HG03460 (cell line): ENCODE results near the gene UGT1A8.
"Not testable (repeated sequence)": the region's sequence is repeated elsewhere in the genome, so short reads cannot be mapped to it uniquely, and the experiment has no call there.

Experiments
- ATAC-seq: cut with Tn5 transposase; IDR thresholded peaks from one replicate; pipeline ENCODE4 v1.9.1; 2021; ENCODE audit not compliant: unreplicated experiment

UGT1A8 gene

GRCh38 chr2:233617476-233617875 is at the start of gene UGT1A8:
TSS of gene UGT1A8 (plus strand) at chr2:233617633. CDS start at chr2:233617708, 75 bp downstream.
- ATAC-seq: not testable (repeated sequence)

- ATAC-seq: no peak
Observed at GRCh38 chr2:233571001-233571400, 46.4 kb upstream of the UGT1A8 start.

- ATAC-seq: no peak
Observed at GRCh38 chr2:233571462-233571861, 46.0 kb upstream of the UGT1A8 start.

GRCh38 chr2:233572468-233572867 is 45.0 kb upstream of the UGT1A8 start:
- no peak for ATAC-seq

- not testable (repeated sequence) for ATAC-seq
Observed at GRCh38 chr2:233577341-233577740, 40.1 kb upstream of the UGT1A8 start.

- not testable (repeated sequence) for ATAC-seq
Observed at GRCh38 chr2:233583217-233583965, 34.0 kb upstream of the UGT1A8 start.

GRCh38 chr2:233584210-233584609 is 33.2 kb upstream of the UGT1A8 start:
- ATAC-seq: no peak

- ATAC-seq: no peak
Observed at GRCh38 chr2:233588400-233588799, 29.0 kb upstream of the UGT1A8 start.

GRCh38 chr2:233592706-233593105 is 24.7 kb upstream of the UGT1A8 start:
- ATAC-seq: not testable (repeated sequence)

GRCh38 chr2:233593201-233593600 is 24.2 kb upstream of the UGT1A8 start:
- ATAC-seq: no peak

- no peak for ATAC-seq
Observed at GRCh38 chr2:233597522-233597921, 19.9 kb upstream of the UGT1A8 start.

GRCh38 chr2:233598952-233599351 is 18.5 kb upstream of the UGT1A8 start:
- ATAC-seq: no peak

- no peak for ATAC-seq
Observed at GRCh38 chr2:233600386-233600785, 17.0 kb upstream of the UGT1A8 start.

- no peak for ATAC-seq
Observed at GRCh38 chr2:233602076-233602475, 15.4 kb upstream of the UGT1A8 start.

- ATAC-seq: no peak
Observed at GRCh38 chr2:233603520-233603919, 13.9 kb upstream of the UGT1A8 start.

- no peak for ATAC-seq
Observed at GRCh38 chr2:233604826-233605225, 12.6 kb upstream of the UGT1A8 start.

GRCh38 chr2:233605680-233606079 is 11.8 kb upstream of the UGT1A8 start:
- no peak for ATAC-seq

- ATAC-seq: no peak
Observed at GRCh38 chr2:233611284-233611683, 6.1 kb upstream of the UGT1A8 start.

- no peak for ATAC-seq
Observed at GRCh38 chr2:233620204-233620603, 2.8 kb downstream of the UGT1A8 start.

GRCh38 chr2:233621863-233622262 is 4.4 kb downstream of the UGT1A8 start:
- ATAC-seq: not testable (repeated sequence)

GRCh38 chr2:233627331-233628025 is 10.0 kb downstream of the UGT1A8 start:
- no peak for ATAC-seq

- ATAC-seq: not testable (repeated sequence)
Observed at GRCh38 chr2:233636306-233636705, 18.9 kb downstream of the UGT1A8 start, which contains the start of gene UGT1A10. TSS of gene UGT1A10 (plus strand) at chr2:233636448. CDS start at chr2:233636523, 75 bp downstream.
